ENCODE measurements around the gene RIMKLB. TPM values are rescaled to one million over a fixed set of nuclear protein-coding genes. Genes with fewer than 3 reads are reported as not detected.

RIMKLB gene, protein sequence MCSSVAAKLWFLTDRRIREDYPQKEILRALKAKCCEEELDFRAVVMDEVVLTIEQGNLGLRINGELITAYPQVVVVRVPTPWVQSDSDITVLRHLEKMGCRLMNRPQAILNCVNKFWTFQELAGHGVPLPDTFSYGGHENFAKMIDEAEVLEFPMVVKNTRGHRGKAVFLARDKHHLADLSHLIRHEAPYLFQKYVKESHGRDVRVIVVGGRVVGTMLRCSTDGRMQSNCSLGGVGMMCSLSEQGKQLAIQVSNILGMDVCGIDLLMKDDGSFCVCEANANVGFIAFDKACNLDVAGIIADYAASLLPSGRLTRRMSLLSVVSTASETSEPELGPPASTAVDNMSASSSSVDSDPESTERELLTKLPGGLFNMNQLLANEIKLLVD
- 9.4 TPM for polyA plus RNA-seq (2012; ENCODE audit: insufficient read depth, insufficient read length, low read depth)

DNA sequence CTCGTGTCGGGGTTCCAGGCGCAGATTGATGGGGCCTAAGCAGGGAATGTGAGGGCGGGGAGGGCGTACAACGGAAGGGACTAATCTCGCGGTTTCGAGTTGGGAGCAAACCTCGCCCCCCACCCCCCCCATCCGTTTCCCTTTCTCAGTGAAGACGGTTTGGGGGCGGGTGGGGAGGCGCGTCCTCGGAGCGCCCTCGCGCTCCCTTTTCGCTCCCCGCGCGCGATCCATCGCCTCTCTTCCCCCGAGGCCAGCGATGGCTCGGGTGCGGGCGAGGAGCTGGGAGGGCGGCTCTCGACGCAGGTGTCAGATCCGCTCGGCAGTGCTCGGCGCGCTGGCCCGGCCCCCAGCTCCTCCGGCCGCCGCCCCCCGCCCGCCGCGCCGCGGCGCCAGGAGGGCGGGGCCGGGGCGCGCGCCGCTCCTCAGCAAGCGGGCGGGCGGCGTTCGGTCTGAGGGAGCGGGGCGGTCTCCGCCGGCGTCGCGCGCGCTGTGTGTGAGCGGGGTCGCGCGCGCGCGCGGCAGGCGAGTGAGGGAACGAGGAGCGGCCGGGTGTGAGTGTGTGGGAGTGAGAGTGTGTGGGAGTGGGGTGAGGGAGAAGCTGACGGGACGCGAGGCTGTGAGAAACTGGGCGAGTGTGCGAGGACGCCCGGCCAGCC, at the start of gene RIMKLB:
TSS of gene RIMKLB (plus strand) at position 516 of the 656 bp plus-strand sequence. CDS start 15,876 bp downstream, outside the sequence.
- Histone ChIP-seq H3K27me3 (peaks cover 41% of the 10 kb centered on the region), H3K36me3 (no peaks in the 10 kb centered on the region), H3K4me3 (ENCODE audit: low read depth, low read length) (peak within 1 kb of the TSS; percentile 62), H3K4me1 (no peaks in the 10 kb centered on the region), H3K9me3 (no peaks in the 10 kb centered on the region)
- DNase-seq, result peak; percentile 69
- TF ChIP-seq, protein P1, sequence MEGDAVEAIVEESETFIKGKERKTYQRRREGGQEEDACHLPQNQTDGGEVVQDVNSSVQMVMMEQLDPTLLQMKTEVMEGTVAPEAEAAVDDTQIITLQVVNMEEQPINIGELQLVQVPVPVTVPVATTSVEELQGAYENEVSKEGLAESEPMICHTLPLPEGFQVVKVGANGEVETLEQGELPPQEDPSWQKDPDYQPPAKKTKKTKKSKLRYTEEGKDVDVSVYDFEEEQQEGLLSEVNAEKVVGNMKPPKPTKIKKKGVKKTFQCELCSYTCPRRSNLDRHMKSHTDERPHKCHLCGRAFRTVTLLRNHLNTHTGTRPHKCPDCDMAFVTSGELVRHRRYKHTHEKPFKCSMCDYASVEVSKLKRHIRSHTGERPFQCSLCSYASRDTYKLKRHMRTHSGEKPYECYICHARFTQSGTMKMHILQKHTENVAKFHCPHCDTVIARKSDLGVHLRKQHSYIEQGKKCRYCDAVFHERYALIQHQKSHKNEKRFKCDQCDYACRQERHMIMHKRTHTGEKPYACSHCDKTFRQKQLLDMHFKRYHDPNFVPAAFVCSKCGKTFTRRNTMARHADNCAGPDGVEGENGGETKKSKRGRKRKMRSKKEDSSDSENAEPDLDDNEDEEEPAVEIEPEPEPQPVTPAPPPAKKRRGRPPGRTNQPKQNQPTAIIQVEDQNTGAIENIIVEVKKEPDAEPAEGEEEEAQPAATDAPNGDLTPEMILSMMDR (IDR thresholded peaks at IDR 0.05; ENCODE audit: low read depth, low read length), result no peak

DNA sequence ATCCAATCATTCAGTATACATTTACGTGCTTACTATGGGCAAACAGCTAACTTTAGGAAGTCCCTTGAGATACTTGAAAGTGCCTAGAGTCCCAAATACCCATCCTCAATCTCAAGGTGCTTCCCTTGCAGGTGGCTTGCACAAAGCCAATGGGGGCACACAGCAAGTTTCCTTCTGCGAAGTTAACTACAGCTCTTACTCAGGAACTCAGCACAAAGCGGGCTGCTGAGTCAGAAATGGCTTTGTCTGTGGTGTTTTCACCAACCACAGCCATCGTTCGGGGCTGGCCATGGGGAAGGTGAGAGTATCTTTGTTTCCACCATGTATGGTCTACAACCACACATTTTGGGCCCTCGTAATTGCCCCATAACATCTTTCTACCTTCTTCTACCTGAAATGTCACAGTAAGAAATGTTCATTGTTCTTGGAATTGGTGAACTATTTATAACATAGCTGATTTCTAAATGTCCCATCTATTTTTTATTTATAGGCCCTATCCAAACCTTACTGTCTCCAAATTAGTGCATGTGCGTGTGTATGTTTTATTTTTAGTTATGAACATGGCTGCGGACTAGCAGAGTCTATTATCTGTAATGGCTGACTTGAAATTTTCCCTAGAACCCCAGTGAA, 49.1 kb upstream of the RIMKLB start:
- TF ChIP-seq, protein P1 (IDR thresholded peaks at IDR 0.05; ENCODE audit: low read depth, low read length), result no peak
- no peaks in the 10 kb centered on the region for H3K9me3 ChIP-seq
- no peaks in the 10 kb centered on the region for H3K36me3 ChIP-seq
- no peak overlapping the region for H3K4me3 ChIP-seq (ENCODE audit: low read depth, low read length)
- no peak for DNase-seq
- H3K27me3 ChIP-seq, result peaks cover 9% of the 10 kb centered on the region
- no peaks in the 10 kb centered on the region for H3K4me1 ChIP-seq

DNA sequence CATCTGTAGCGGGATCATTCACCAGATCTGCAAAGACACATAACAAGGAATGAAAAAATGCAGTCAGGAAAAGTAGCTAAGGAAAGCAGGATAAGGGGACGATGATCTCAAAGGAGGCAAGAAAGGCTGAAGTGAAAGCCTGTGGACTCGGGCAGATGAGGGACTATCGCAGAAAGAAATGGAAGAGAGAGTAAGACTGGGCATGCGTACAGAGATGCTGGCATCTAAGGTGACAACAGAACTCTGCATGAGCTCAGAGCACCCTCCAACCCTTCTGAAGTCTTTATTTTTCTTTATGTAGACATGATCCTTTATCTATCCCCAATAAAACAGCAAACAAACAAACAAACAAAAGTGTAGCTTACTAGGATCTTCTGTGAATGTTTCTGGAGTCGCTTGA, 42.4 kb upstream of the RIMKLB start:
- H3K9me3 ChIP-seq, result no peaks in the 10 kb centered on the region
- no peak overlapping the region for H3K4me3 ChIP-seq (ENCODE audit: low read depth, low read length)
- TF ChIP-seq, protein P1 (IDR thresholded peaks at IDR 0.05; ENCODE audit: low read depth, low read length), result no peak
- no peaks in the 10 kb centered on the region for H3K4me1 ChIP-seq
- no peaks in the 10 kb centered on the region for H3K27me3 ChIP-seq
- DNase-seq, result no peak
- H3K36me3 ChIP-seq, result no peaks in the 10 kb centered on the region

DNA sequence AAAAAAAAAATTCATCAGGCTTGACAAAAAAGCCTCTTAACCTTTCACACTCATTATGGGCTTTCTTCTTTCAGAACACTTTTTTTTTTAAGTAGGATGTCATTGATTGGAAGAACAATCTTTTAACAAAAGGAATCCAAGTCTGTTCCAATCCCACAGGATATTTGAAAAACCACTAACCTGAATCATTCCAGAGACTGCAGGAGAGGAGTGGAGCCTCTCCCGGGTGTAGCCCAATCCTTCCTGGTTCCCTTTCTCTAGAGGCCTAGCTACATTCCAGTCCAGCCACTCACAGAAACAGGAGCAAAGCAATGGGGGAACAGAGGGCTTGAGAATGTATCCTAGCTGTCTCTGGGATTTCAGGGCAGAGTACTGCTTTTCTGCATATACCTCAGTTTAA, 39.4 kb upstream of the RIMKLB start:
- no peaks in the 10 kb centered on the region for H3K4me1 ChIP-seq
- H3K36me3 ChIP-seq, result no peaks in the 10 kb centered on the region
- TF ChIP-seq, protein P1 (IDR thresholded peaks at IDR 0.05; ENCODE audit: low read depth, low read length), result no peak
- no peaks in the 10 kb centered on the region; the same call in 1 of the 2 replicates for H3K27me3 ChIP-seq
- no peak for DNase-seq
- no peak overlapping the region for H3K4me3 ChIP-seq (ENCODE audit: low read depth, low read length)
- no peaks in the 10 kb centered on the region for H3K9me3 ChIP-seq

DNA sequence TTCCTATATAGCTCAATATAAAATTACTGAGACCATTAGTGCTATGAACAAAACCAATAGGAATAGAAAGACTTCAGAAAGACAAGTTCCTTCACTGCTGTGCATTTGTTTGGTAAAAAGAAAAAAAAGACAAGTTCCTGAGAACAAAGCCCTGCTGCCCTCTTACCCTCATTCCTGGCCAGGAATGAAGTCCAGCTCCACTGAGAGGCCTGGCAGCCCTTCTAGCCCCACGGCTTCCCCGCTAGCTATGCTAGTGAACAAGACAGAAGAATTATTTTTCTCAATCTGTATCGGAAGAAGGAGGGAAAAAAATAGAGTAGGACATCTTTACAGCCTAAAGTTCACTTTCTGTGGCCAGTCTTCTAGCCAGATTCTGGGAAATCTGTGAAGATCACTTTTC, 36.8 kb upstream of the RIMKLB start:
- Histone ChIP-seq H3K27me3 (no peaks in the 10 kb centered on the region; the same call in 1 of the 2 replicates), H3K4me1 (no peaks in the 10 kb centered on the region), H3K4me3 (ENCODE audit: low read depth, low read length) (no peak overlapping the region), H3K9me3 (no peaks in the 10 kb centered on the region), H3K36me3 (no peaks in the 10 kb centered on the region)
- DNase-seq, result no peak
- TF ChIP-seq, protein P1 (IDR thresholded peaks at IDR 0.05; ENCODE audit: low read depth, low read length), result no peak
